Subcutaneous abdominal adipose tissue (tissue), 5 donors: ENCODE data around the gene VAV2.

Experiments
- H3K27ac ChIP-seq: one replicate; pipeline ENCODE4 v1.7.0; 2013; ENCODE audit warnings: low read depth, mild to moderate bottlenecking, inconsistent platforms, low read length, moderate library complexity
- H3K27me3 ChIP-seq, 5 donors: one replicate each; pipeline ENCODE4 v1.7.0; 2013; ENCODE audit warnings: low read length in 5 of 5, inconsistent platforms in 1 of 5; ENCODE audit not compliant: control insufficient read depth in 5 of 5, insufficient read depth in 4 of 5
- H3K36me3 ChIP-seq, 5 donors: one replicate each; pipeline ENCODE4 v1.7.0; 2013; ENCODE audit warnings: low read length in 5 of 5; ENCODE audit not compliant: control insufficient read depth in 5 of 5, insufficient read depth in 5 of 5
- H3K4me1 ChIP-seq, 5 donors: one replicate each; pipeline ENCODE4 v1.7.0; 2013; ENCODE audit warnings: low read length in 5 of 5, mild to moderate bottlenecking in 3 of 5, moderate library complexity in 1 of 5; ENCODE audit not compliant: control insufficient read depth in 5 of 5, insufficient read depth in 5 of 5
- H3K4me3 ChIP-seq, 5 donors: one replicate each; pipeline ENCODE4 v1.7.0; 2013; ENCODE audit warnings: low read length in 5 of 5, low read depth in 1 of 5
- H3K9ac ChIP-seq, 5 donors: one replicate each; pipeline ENCODE4 v1.7.0; 2013; ENCODE audit warnings: low read length in 5 of 5, mild to moderate bottlenecking in 4 of 5, moderate library complexity in 3 of 5
- H3K9me3 ChIP-seq, 5 donors: one replicate each; pipeline ENCODE4 v1.7.0; 2013; ENCODE audit warnings: low read length in 5 of 5; ENCODE audit not compliant: control insufficient read depth in 5 of 5
- donor health status: healthy.
- donor health status: healthy.
- donor health status: healthy.
- donor health status: healthy.
- donor health status: healthy.

VAV2 gene

GRCh38 chr9:133834080-133834976, 157.8 kb downstream of the VAV2 start:
- H3K9ac ChIP-seq = no peak overlapping the region
- H3K4me1 ChIP-seq = peaks cover 0 to 2% (median 0%) of the 10 kb centered on the region in 5 donors
- H3K36me3 ChIP-seq = peaks cover 0 to 8% (median 0%) of the 10 kb centered on the region in 5 donors
- H3K27me3 ChIP-seq = no peaks in the 10 kb centered on the region
- no peak overlapping the region for H3K4me3 ChIP-seq
- H3K9me3 ChIP-seq = no peaks in the 10 kb centered on the region
- H3K27ac ChIP-seq = no peak overlapping the region

- no peak overlapping the region for H3K27ac ChIP-seq
These were observed 158.6 kb downstream of the VAV2 start for GRCh38 chr9:133833388-133834025.

DNA sequence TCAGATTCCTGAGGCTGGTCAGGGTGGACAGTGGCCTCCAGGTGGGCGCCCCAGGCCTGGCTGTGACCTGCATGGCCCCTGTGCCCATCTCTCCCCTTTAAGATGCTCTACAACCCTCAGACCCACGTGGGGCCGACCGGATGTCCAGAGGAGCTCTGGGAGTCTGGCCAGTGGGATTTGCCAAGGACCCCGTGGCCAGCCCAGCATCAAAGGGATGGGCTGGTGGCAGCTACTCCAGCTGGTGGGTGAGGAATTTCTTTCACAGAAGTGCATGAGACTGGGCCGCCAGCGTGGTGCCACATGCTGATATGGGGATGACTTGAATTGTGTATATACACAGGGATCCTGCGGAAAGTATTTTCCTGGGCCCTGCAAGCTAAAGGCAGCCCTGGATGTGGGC, 159.2 kb downstream of the VAV2 start:
- Histone ChIP-seq H3K9ac (no peak overlapping the region), H3K27me3 (no peaks in the 10 kb centered on the region), H3K27ac (no peak overlapping the region), H3K4me1 (peaks cover 0 to 2% (median 0%) of the 10 kb centered on the region in 5 donors), H3K4me3 (no peak overlapping the region), H3K9me3 (no peaks in the 10 kb centered on the region), H3K36me3 (peaks cover 0 to 8% (median 0%) of the 10 kb centered on the region in 5 donors)

More at GRCh38 chr9:133833388-133834025, 158.6 kb downstream of the VAV2 start:
- no peak overlapping the region for H3K9ac ChIP-seq
- no peaks in the 10 kb centered on the region for H3K27me3 ChIP-seq
- H3K36me3 ChIP-seq = peaks cover 0 to 8% (median 0%) of the 10 kb centered on the region in 5 donors
- no peaks in the 10 kb centered on the region for H3K9me3 ChIP-seq
- H3K4me1 ChIP-seq = peaks cover 0 to 2% (median 0%) of the 10 kb centered on the region in 5 donors
- H3K4me3 ChIP-seq = no peak overlapping the region

GRCh38 chr9:133830711-133831110, 161.4 kb downstream of the VAV2 start:
- H3K4me3 ChIP-seq = no peak overlapping the region
- peaks cover 0 to 8% (median 0%) of the 10 kb centered on the region in 5 donors for H3K36me3 ChIP-seq
- peaks cover 0 to 2% (median 0%) of the 10 kb centered on the region in 5 donors for H3K4me1 ChIP-seq
- H3K9me3 ChIP-seq = no peaks in the 10 kb centered on the region
- H3K27ac ChIP-seq = no peak overlapping the region
- no peak overlapping the region for H3K9ac ChIP-seq
- no peaks in the 10 kb centered on the region for H3K27me3 ChIP-seq

DNA sequence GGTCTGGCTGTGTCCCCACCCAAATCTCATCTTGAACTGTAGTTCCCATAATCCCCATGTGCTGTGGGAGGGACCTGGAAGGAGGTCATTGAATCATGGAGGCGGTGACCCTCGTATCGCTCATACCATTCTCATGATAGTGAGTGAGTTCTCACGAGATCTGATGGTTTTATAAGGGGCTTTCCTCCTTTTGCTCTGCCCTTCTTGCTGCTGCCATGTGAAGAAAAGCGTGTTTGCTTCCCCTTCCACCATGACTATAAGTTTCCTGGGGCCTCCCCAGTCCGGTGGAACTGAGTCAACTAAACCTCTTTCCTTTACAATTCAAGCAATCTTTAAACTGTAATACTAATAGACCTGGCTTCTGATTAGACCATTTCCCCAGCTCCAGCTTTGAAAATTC, 161.8 kb downstream of the VAV2 start:
- H3K9me3 ChIP-seq = no peaks in the 10 kb centered on the region
- H3K4me1 ChIP-seq = peaks cover 0 to 2% (median 0%) of the 10 kb centered on the region in 5 donors
- no peak overlapping the region for H3K9ac ChIP-seq
- no peak overlapping the region for H3K27ac ChIP-seq
- H3K27me3 ChIP-seq = no peaks in the 10 kb centered on the region
- H3K36me3 ChIP-seq = peaks cover 0 to 8% (median 0%) of the 10 kb centered on the region in 5 donors
- no peak overlapping the region for H3K4me3 ChIP-seq

DNA sequence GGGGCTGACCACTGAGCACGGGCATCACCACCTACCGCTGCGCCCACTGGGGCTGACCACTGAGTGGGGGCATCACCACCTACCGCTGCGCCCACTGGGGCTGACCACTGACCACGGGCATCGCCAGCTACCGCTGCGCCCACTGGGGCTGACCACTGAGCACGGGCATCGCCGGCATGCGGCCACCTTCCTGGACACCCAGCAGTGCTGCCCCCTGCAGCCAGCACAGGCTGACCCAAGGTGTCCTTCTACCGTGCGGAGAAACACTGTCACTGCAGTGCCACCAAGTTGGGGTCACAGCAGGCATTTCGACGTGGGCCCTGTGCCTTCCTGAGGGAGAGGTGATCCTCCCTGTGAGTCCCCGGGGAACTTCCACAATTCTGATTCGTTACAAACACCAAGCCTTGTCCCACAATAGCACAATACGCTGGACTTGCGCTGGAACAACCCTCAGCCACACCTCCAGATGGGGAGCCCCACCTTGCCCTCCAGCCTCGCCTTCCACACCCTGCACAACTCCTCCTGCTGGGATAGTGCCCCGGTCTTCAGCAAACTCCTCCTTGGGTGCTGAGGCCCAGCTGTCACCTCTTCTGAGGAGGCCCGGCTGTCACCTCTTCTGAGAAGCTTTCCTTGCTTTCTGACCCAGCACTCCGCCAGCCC, 163.7 kb downstream of the VAV2 start:
- H3K36me3 ChIP-seq = peaks cover 0 to 8% (median 0%) of the 10 kb centered on the region in 5 donors
- H3K9ac ChIP-seq = no peak overlapping the region
- no peaks in the 10 kb centered on the region for H3K9me3 ChIP-seq
- H3K4me1 ChIP-seq = peaks cover 0 to 2% (median 0%) of the 10 kb centered on the region in 5 donors
- no peaks in the 10 kb centered on the region for H3K27me3 ChIP-seq
- H3K27ac ChIP-seq = no peak overlapping the region
- no peak overlapping the region for H3K4me3 ChIP-seq

DNA sequence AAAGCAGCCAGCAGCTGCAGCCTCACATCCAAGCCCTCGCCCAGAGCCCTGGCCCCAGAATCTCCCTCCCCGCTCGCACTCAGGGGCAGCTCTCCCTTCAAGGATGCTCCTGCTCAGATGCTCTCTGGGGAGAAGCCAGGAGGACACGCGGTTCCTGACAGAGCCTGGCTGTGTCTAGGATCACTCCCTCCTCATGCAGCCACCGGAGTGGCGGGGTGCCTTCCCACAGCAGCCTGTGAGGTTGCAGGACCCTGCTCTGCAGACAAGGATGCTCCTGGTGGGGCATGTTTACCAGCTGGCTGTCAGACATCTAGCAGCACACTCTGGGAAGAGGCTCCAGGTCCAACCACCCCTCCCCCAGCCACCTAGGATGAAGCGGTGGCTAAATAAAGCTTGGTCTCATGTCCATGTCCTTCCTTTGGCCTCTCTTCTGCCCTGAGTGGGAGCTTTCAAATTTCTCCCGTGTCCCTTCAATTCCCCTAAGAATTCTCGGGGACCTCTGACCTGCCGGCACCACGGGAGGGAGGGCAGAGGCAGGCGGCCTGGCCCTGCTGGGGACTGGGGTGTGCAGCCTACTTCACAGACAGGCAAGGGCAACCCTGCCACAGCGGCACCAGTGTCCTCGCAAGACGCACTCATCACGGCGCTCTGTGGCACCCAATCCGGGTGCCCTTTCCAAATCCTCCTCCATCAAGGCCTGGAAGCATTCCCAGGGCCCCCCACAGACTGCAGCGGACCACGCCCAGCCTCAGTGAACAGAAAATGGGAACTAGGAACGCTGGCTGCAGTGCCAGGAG, 165.6 kb downstream of the VAV2 start:
- H3K36me3 ChIP-seq = peaks cover 0 to 3% (median 0%) of the 10 kb centered on the region in 5 donors
- no peaks in the 10 kb centered on the region for H3K9me3 ChIP-seq
- no peak overlapping the region for H3K4me3 ChIP-seq
- no peak overlapping the region for H3K9ac ChIP-seq
- peaks cover 0 to 2% (median 0%) of the 10 kb centered on the region in 5 donors for H3K4me1 ChIP-seq
- H3K27ac ChIP-seq = no peak overlapping the region
- H3K27me3 ChIP-seq = no peaks in the 10 kb centered on the region

DNA sequence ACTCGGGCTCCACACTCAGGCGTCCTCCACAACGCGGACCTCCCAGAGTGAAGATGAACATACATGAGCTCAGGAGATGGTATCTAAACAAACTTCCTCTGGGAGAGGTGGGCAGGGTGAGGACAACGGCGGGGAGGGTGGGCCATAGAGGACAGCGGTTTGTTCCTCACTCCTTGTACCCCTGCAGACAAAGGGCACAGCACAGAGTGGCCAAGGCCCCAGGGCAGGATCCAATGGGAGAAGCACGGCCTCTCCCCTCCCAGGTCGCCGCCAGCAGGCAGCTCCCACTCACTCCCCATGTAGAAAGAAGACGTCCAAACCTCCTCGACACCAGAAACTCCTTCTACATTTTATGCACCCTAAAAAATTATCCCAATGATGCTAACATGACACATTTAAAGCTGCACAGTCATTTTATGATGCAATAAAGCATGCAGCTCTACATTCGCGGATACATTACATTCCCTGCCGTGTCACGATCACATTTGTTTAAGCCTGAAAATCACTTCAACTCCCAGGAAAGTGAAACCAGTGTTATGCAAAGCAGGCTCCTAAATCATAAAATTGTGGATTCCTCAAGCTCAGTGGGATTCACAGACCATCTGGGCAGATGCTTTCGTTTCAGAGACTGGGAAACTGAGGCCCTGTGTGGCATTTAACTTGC, 166.4 kb downstream of the VAV2 start:
- Histone ChIP-seq H3K9me3 (no peaks in the 10 kb centered on the region), H3K4me1 (peaks cover 0 to 2% (median 0%) of the 10 kb centered on the region in 5 donors), H3K9ac (no peak overlapping the region), H3K27ac (no peak overlapping the region), H3K4me3 (no peak overlapping the region), H3K27me3 (no peaks in the 10 kb centered on the region), H3K36me3 (peaks cover 0 to 3% (median 0%) of the 10 kb centered on the region in 5 donors)

GRCh38 chr9:133824802-133825186, 167.3 kb downstream of the VAV2 start:
- Histone ChIP-seq H3K27me3 (no peaks in the 10 kb centered on the region), H3K9me3 (no peaks in the 10 kb centered on the region), H3K9ac (no peak overlapping the region), H3K36me3 (peaks cover 0 to 2% (median 0%) of the 10 kb centered on the region in 5 donors), H3K27ac (no peak overlapping the region), H3K4me3 (no peak overlapping the region), H3K4me1 (peaks cover 0 to 2% (median 0%) of the 10 kb centered on the region in 5 donors)
